HepG2 (cell line): ENCODE results near the gene MAFF. TPM values are rescaled to one million over a fixed set of nuclear protein-coding genes. Genes with fewer than 3 reads are reported as not detected.
A peak's percentile ranks its signal among the peaks of the same experiment; 100 is the strongest.

Experiments used
- ATF7 ChIP-seq, 2 experiments: fragments of 450-650 bp in 1 of 2; sonication (generic) in 1 of 2; formaldehyde crosslinking in 1 of 2; IDR thresholded peaks; 2 replicates each; pipeline versions ENCODE4 v1.4.0 to v1.6.1; 2016 to 2020; ENCODE audit warnings: antibody characterized with exemption in 1 of 2, mild to moderate bottlenecking in 1 of 2, missing genetic modification reagents in 1 of 2
- BORCS8-MEF2B ChIP-seq: sonication (generic); formaldehyde crosslinking; IDR thresholded peaks from 2 replicates; pipeline ENCODE4 v1.8.0; 2022; ENCODE audit warnings: mild to moderate bottlenecking, missing genetic modification reagents
- DMAP1 ChIP-seq: IDR thresholded peaks from 2 replicates; pipeline ENCODE4 v1.6.1; 2016
- ETV5 ChIP-seq: IDR thresholded peaks from 2 replicates; pipeline ENCODE4 v1.6.1; 2018; ENCODE audit warnings: missing biosample characterization, missing genetic modification reagents, inconsistent platforms, borderline replicate concordance
- EZH2 ChIP-seq: conservative IDR thresholded peaks from 2 replicates; pipeline ENCODE4 v1.6.1; 2012; ENCODE audit warnings: mild to moderate bottlenecking, low read depth, low read length, moderate library complexity
- HMGXB3 ChIP-seq: sonication (generic); formaldehyde crosslinking; IDR thresholded peaks from 2 replicates; pipeline ENCODE4 v1.4.0; 2020; ENCODE audit warnings: missing genetic modification reagents, borderline replicate concordance
- KMT2A ChIP-seq: sonication (generic); formaldehyde crosslinking; IDR thresholded peaks from 2 replicates; pipeline ENCODE4 v1.4.0; 2020; ENCODE audit warnings: missing genetic modification reagents
- NFIB ChIP-seq: sonication (generic); formaldehyde crosslinking; IDR thresholded peaks from 2 replicates; pipeline ENCODE4 v1.9.0; 2021; ENCODE audit warnings: missing genetic modification reagents, mild to moderate bottlenecking, borderline replicate concordance
- PBX2 ChIP-seq: IDR thresholded peaks from 2 replicates; pipeline ENCODE4 v1.6.1; 2016; ENCODE audit warnings: control low read depth
- TEAD3 ChIP-seq: optimal IDR thresholded peaks from 2 replicates; pipeline ENCODE3; 2016; ENCODE audit warnings: borderline replicate concordance
- ZBTB8A ChIP-seq: sonication (generic); formaldehyde crosslinking; IDR thresholded peaks from 2 replicates; pipeline ENCODE4 v1.4.0; 2020; ENCODE audit warnings: mild to moderate bottlenecking, low read depth, missing genetic modification reagents, borderline replicate concordance
- ZMYM2 ChIP-seq: sonication (generic); formaldehyde crosslinking; IDR thresholded peaks from 2 replicates; pipeline ENCODE4 v1.8.0; 2022; ENCODE audit warnings: mild to moderate bottlenecking, missing genetic modification reagents
- ZNF138 ChIP-seq: sonication (generic); formaldehyde crosslinking; IDR thresholded peaks from 2 replicates; pipeline ENCODE4 v1.5.0; 2020; ENCODE audit warnings: mild to moderate bottlenecking, low read depth, missing genetic modification reagents
- ZNF251 ChIP-seq: sonication (generic); formaldehyde crosslinking; IDR thresholded peaks from 2 replicates; pipeline ENCODE4 v1.9.0; 2021; ENCODE audit warnings: mild to moderate bottlenecking, missing genetic modification reagents
- ZNF280B ChIP-seq: sonication (generic); formaldehyde crosslinking; IDR thresholded peaks from 2 replicates; pipeline ENCODE4 v1.5.0; 2020; ENCODE audit warnings: missing genetic modification reagents, mild to moderate bottlenecking, borderline replicate concordance
- ZNF33A ChIP-seq: sonication (generic); formaldehyde crosslinking; IDR thresholded peaks from 2 replicates; pipeline ENCODE4 v1.5.1; 2020; ENCODE audit warnings: missing genetic modification reagents, mild to moderate bottlenecking, moderate library complexity, borderline replicate concordance
- ZNF362 ChIP-seq: sonication (generic); formaldehyde crosslinking; IDR thresholded peaks from 2 replicates; pipeline ENCODE4 v1.4.0; 2020; ENCODE audit warnings: missing genetic modification reagents, mild to moderate bottlenecking, borderline replicate concordance
- ZNF567 ChIP-seq: sonication (generic); formaldehyde crosslinking; IDR thresholded peaks from 2 replicates; pipeline ENCODE4 v1.8.1; 2023; ENCODE audit warnings: mild to moderate bottlenecking, missing genetic modification reagents, borderline replicate concordance
- ZNF580 ChIP-seq: IDR thresholded peaks from 2 replicates; pipeline ENCODE4 v1.6.1; 2016; ENCODE audit warnings: low read depth, borderline replicate concordance
- ZSCAN9 ChIP-seq: IDR thresholded peaks from 2 replicates; pipeline ENCODE4 v1.6.1; 2016; ENCODE audit warnings: borderline replicate concordance
- polyA plus RNA-seq, 8 experiments: library from polyadenylated mRNA; depleted of rRNA in 3 of 8; stranded (reverse) in 7 of 8; unstranded in 1 of 8; fragments of >200 nt; fragmentation: Illumina TruSeq in 4 of 8; extraction: Trizol in 4 of 8; gene quantifications; 2 replicates each; pipeline versions ENCODE4 v1.2.1 to v1.2.3, GENCODE V29; 2011 to 2016; ENCODE audit warnings: low read depth in 4 of 8, missing spikeins in 1 of 8, mixed read lengths in 1 of 8; ENCODE audit not compliant: insufficient read depth in 1 of 8
- total RNA-seq, 5 experiments: library from RNA; depleted of rRNA; stranded (reverse); fragments of >200 nt; fragmentation: Illumina TruSeq; extraction: Trizol; gene quantifications; 2 replicates each; pipeline ENCODE4 v1.2.3, GENCODE V29; 2016; ENCODE audit warnings: low read depth in 1 of 5

Gene MAFF
- total and polyA plus RNA-seq, 2 of the 13 experiments (the other 11 are each of a cell fraction or from before 2014, with no cell fraction given) = 5.4 to 14.3 TPM

- TF ChIP-seq ZNF362 (CRISPR knock-in tag) (peak; percentile 70; the same call in 1 of the 2 replicates), ZNF251 (CRISPR knock-in tag) (no peak), ZNF138 (CRISPR knock-in tag) (no peak), ZNF580 (CRISPR knock-in tag) (no peak), ZNF280B (CRISPR knock-in tag) (no peak), TEAD3 (no peak), NFIB (CRISPR knock-in tag) (no peak), HMGXB3 (CRISPR knock-in tag) (peak; percentile 98), ZMYM2 (CRISPR knock-in tag) (no peak), PBX2 (CRISPR knock-in tag) (0 out of 2 replicates have a peak, but pooled peaks have one; percentile 12), ZSCAN9 (CRISPR knock-in tag) (no peak), ETV5 (CRISPR knock-in tag) (peak; percentile 22; the same call in 1 of the 2 replicates), KMT2A (CRISPR knock-in tag) (no peak), ATF7 (IDR thresholded peaks at IDR 0.05) (no peak), ATF7 (CRISPR knock-in tag; IDR thresholded peaks at IDR 0.05) (no peak), ZBTB8A (CRISPR knock-in tag) (no peak), DMAP1 (CRISPR knock-in tag) (0 out of 2 replicates have a peak, but pooled peaks have one; percentile 27), ZNF567 (CRISPR knock-in tag) (no peak), BORCS8-MEF2B (CRISPR knock-in tag) (no peak), ZNF33A (CRISPR knock-in tag) (no peak), EZH2 (no peak)
Measured at GRCh38 chr22:38181453-38182200, 20.2 kb upstream of the MAFF start, which contains the start of gene PLA2G6 (continued).
